ENCODE data around the gene EME1. TPM values are rescaled to one million over a fixed set of nuclear protein-coding genes. Genes with fewer than 3 reads are reported as not detected.

EME1 gene
- total and polyA plus RNA-seq, 10 of the 15 experiments (the other 5 are each of a cell fraction or from before 2014, with no cell fraction given): 13.8 to 40.5 (median 22.0) TPM

- TF ChIP-seq KAT2A (conservative IDR thresholded peaks at IDR 0.05; ENCODE audit: control insufficient read depth, low read depth, low read length) (no peak), KLF5 (IDR thresholded peaks at IDR 0.05; ENCODE audit: partially characterized antibody) (no peak), RELA (IDR thresholded peaks at IDR 0.05; ENCODE audit: borderline replicate concordance, partially characterized antibody) (no peak), ZNF24 (IDR thresholded peaks at IDR 0.05) (no peak), RUNX3 (IDR thresholded peaks at IDR 0.05; ENCODE audit: low read length) (no peak), IRF4 (IDR thresholded peaks at IDR 0.05; ENCODE audit: low read depth, low read length) (no peak), SUZ12 (IDR thresholded peaks at IDR 0.05; ENCODE audit: unreplicated experiment) (no peak), MYB (IDR thresholded peaks at IDR 0.05; ENCODE audit: borderline replicate concordance, low read depth, low read length) (no peak), CUX1 (IDR thresholded peaks at IDR 0.05; ENCODE audit: insufficient replicate concordance, low read depth, low read length) (no peak), POU2F2 (IDR thresholded peaks at IDR 0.05; ENCODE audit: borderline replicate concordance, low read depth, low read length) (no peak), TARDBP (IDR thresholded peaks at IDR 0.05; ENCODE audit: borderline replicate concordance) (no peak)
- TF ChIP-seq, protein P1, sequence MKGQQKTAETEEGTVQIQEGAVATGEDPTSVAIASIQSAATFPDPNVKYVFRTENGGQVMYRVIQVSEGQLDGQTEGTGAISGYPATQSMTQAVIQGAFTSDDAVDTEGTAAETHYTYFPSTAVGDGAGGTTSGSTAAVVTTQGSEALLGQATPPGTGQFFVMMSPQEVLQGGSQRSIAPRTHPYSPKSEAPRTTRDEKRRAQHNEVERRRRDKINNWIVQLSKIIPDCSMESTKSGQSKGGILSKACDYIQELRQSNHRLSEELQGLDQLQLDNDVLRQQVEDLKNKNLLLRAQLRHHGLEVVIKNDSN (IDR thresholded peaks at IDR 0.05; ENCODE audit: borderline replicate concordance, extremely low read length, insufficient read depth, low read depth, low read length): peak; percentile 86
- TF ChIP-seq, protein P2, sequence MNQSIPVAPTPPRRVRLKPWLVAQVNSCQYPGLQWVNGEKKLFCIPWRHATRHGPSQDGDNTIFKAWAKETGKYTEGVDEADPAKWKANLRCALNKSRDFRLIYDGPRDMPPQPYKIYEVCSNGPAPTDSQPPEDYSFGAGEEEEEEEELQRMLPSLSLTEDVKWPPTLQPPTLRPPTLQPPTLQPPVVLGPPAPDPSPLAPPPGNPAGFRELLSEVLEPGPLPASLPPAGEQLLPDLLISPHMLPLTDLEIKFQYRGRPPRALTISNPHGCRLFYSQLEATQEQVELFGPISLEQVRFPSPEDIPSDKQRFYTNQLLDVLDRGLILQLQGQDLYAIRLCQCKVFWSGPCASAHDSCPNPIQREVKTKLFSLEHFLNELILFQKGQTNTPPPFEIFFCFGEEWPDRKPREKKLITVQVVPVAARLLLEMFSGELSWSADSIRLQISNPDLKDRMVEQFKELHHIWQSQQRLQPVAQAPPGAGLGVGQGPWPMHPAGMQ (IDR thresholded peaks at IDR 0.05; ENCODE audit: borderline replicate concordance): no peak
- TF ChIP-seq, protein P3, sequence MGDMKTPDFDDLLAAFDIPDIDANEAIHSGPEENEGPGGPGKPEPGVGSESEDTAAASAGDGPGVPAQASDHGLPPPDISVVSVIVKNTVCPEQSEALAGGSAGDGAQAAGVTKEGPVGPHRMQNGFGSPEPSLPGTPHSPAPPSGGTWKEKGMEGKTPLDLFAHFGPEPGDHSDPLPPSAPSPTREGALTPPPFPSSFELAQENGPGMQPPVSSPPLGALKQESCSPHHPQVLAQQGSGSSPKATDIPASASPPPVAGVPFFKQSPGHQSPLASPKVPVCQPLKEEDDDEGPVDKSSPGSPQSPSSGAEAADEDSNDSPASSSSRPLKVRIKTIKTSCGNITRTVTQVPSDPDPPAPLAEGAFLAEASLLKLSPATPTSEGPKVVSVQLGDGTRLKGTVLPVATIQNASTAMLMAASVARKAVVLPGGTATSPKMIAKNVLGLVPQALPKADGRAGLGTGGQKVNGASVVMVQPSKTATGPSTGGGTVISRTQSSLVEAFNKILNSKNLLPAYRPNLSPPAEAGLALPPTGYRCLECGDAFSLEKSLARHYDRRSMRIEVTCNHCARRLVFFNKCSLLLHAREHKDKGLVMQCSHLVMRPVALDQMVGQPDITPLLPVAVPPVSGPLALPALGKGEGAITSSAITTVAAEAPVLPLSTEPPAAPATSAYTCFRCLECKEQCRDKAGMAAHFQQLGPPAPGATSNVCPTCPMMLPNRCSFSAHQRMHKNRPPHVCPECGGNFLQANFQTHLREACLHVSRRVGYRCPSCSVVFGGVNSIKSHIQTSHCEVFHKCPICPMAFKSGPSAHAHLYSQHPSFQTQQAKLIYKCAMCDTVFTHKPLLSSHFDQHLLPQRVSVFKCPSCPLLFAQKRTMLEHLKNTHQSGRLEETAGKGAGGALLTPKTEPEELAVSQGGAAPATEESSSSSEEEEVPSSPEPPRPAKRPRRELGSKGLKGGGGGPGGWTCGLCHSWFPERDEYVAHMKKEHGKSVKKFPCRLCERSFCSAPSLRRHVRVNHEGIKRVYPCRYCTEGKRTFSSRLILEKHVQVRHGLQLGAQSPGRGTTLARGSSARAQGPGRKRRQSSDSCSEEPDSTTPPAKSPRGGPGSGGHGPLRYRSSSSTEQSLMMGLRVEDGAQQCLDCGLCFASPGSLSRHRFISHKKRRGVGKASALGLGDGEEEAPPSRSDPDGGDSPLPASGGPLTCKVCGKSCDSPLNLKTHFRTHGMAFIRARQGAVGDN (IDR thresholded peaks at IDR 0.05): no peak
Observed at GRCh38 chr17:50425682-50426471, 52.8 kb downstream of the EME1 start, which contains the start of gene ACSF2 (continued).

All from GM12878 (cell line).